HG02678 (cell line): ENCODE results near the gene SRSF9.
"Not testable (repeated sequence)": the region's sequence is repeated elsewhere in the genome, so short reads cannot be mapped to it uniquely, and the experiment has no call there.

Source experiments
- ATAC-seq: cut with Tn5 transposase; IDR thresholded peaks from one replicate; pipeline ENCODE4 v1.9.1; 2021; ENCODE audit warnings: mild to moderate bottlenecking, moderate library complexity; ENCODE audit not compliant: unreplicated experiment

SRSF9 gene

GRCh38 chr12:120453060-120453750 is 16.3 kb downstream of the SRSF9 start:
- no peak for ATAC-seq

- ATAC-seq = not testable (repeated sequence)
These were observed 17.0 kb downstream of the SRSF9 start for GRCh38 chr12:120452524-120452923.

DNA sequence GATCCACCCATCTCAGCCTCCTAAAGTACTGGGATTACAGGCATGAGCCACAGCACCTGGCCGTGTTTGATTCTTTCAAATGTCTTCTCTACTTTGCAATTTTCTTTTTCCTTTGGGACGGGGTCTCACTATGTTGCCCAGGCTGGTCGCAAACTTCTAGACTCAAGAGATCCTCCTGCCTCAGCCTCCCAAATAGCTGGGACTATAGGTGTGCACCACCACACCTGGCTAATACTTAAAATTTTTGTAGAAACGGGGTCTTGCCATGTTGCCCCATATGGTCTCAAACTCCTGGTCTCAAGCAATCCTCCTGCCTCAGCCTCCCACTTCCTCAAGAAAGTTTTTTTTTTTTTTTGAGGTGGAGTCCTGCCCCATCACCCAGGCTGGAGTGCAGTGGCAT is 21.6 kb downstream of the SRSF9 start:
- ATAC-seq = no peak

GRCh38 chr12:120446844-120447178 is 22.7 kb downstream of the SRSF9 start:
- not testable (repeated sequence) for ATAC-seq

DNA sequence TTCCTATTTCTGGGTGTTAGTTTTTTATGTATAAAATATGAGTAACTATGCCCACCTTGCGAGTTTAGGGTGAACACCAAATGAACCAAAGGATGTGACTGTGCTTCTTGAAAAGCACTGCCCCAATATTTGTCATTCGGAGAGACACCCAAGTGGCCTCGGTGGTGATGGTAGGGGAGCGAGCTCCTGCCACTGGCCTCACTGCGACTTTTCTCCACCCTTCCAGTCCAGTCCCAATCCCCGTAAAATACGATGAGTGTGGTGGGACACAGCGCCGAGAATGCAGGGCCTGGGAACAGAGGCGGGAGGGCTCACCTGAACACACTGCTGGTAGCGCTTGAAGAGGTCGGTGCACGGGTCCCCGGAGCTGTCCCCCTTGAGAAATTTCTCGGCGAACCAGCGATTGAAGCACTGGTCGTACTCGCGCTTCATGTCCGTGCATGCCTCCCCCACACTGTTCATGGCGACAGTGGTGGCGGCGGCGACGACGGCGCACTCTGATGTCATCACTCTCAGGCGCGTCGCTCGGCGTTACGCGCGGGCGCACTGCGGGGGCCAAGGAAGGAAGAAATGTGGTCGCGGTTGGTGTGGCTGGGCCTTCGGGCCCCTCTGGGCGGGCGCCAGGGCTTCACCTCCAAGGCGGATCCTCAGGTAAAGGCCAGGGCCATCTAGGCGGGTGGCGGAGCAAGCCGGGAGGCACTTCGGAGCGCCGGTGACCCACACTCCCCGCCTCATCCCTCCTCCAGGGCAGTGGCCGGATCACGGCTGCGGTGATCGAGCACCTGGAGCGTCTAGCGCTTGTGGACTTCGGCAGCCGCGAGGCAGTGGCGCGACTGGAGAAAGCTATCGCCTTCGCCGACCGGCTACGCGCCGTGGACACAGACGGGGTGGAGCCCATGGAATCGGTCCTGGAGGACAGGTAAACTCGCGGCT is 23.4 kb downstream of the SRSF9 start, which contains the start of the genes GATC and TRIAP1:
Gene GATC (plus strand): TSS at position 534 of the 933 bp plus-strand sequence. CDS start 37 bp downstream, at position 571.
Gene TRIAP1 (minus strand): TSS at position 474 of the 933 bp plus-strand sequence. CDS start 12 bp downstream, at position 462.
- ATAC-seq = peak; percentile 93

- no peak for ATAC-seq
These were observed 24.9 kb downstream of the SRSF9 start for GRCh38 chr12:120444676-120445075.

- ATAC-seq = no peak
These were observed 29.8 kb downstream of the SRSF9 start for GRCh38 chr12:120439646-120440247.

- no peak for ATAC-seq
These were observed 30.9 kb downstream of the SRSF9 start for GRCh38 chr12:120438495-120439198.

DNA sequence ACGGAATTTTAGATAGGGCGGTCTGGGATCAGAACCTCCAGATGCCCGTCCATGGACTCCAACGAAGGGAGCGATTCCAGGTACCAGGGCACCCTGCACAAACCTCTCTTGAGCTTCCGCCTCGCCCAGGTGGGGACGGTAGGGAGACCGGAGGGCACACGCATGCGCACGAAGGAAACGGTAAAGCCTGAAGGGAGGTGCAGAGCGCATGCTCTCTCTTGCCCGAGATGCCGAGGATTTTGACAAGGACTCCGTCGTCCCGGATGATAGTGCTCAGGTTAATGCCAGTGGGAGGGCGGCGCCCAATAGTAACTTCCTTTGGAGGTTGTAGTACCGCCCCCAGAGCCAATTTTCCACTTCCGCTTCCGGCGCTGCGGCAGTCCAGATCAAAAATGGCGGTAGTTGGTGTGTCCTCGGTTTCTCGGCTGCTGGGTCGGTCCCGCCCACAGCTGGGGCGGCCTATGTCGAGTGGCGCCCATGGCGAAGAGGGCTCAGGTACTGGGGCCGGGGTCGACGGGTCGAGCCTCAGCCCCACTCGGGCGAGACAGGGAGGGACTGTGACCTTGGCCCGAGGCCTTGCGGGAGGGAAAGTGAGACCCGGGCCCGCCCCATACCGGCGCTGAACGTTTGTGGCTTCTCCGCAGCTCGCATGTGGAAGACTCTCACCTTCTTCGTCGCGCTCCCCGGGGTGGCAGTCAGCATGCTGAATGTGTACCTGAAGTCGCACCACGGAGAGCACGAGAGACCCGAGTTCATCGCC is 31.6 kb downstream of the SRSF9 start, which contains the start of gene COX6A1:
Gene COX6A1 (plus strand): TSS at position 379 of the 760 bp plus-strand sequence. CDS start 14 bp downstream, at position 393.
- peak; percentile 97 for ATAC-seq

GRCh38 chr12:120432772-120433525 is 36.6 kb downstream of the SRSF9 start:
- ATAC-seq = no peak

GRCh38 chr12:120429368-120429767 is 40.2 kb downstream of the SRSF9 start:
- no peak for ATAC-seq

DNA sequence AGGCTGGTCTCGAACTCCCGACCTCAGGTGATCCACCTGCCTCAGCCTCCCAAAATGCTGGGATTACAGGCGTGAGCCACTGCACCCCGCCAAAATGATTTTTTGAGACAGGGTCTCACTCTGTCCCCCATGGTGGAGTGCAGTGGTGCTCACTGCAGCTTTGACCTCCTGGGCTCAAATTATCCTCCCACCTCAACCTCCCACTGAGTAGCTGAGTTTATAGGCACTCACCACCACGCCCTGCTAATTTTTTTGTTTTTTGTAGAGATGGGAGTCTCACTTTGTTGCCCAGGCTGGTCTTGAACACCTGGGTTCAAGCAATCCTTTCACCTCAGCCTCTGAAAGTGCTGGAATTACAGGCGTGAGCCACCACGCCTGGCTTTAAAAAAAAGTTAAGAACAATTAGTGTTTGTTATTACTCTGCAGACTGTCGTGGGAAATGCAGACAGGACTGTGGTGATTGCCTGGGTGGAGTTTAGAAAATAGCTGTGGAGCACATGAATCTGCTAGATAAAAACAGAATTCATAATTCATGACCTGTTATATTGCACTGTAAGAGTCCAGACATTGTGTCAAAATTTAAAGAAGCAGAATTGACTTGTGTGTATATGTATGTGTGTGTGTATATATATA is 40.8 kb downstream of the SRSF9 start:
- ATAC-seq = no peak

DNA sequence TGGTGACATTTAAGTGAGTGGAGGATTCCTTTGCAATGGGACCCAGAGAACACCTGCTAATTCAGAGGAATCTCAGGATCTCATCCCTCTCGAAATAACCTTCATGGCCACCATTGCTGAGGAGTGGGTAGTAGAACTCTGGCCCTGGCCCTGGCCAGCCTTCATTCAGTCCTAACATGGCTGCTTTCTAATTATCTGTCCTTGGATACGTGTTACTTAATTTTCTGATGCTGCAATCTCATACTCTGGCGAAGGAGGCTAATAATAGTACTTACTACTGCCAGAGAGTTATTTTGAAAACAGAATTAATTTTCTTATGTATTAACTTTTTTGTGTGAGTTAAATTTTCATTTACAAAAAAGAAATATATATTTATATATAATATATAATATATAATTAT is 43.8 kb downstream of the SRSF9 start:
- no peak for ATAC-seq

GRCh38 chr12:120422892-120423456 is 46.6 kb downstream of the SRSF9 start:
- no peak for ATAC-seq

DNA sequence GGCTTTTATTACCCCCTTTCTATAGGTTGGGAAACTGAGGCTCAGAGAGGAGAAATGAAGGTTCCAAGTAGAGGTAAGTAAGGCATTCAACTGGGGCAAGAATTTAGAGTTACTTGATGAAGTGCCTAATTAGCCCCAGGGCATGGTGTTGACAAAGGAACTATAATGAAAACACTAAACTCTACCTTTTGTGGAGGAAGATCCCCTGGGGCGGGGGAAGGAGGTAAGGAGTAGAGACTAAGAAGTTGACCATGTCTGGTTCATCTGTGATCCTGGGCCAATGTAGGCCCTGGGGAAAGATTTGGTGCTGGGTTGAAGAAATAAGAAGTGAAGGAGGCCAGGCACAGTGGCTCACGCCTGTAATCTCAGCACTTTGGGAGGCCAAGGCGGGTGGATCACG is 47.8 kb downstream of the SRSF9 start:
- no peak for ATAC-seq

- ATAC-seq = no peak
These were observed 51.5 kb downstream of the SRSF9 start for GRCh38 chr12:120417917-120418580.

DNA sequence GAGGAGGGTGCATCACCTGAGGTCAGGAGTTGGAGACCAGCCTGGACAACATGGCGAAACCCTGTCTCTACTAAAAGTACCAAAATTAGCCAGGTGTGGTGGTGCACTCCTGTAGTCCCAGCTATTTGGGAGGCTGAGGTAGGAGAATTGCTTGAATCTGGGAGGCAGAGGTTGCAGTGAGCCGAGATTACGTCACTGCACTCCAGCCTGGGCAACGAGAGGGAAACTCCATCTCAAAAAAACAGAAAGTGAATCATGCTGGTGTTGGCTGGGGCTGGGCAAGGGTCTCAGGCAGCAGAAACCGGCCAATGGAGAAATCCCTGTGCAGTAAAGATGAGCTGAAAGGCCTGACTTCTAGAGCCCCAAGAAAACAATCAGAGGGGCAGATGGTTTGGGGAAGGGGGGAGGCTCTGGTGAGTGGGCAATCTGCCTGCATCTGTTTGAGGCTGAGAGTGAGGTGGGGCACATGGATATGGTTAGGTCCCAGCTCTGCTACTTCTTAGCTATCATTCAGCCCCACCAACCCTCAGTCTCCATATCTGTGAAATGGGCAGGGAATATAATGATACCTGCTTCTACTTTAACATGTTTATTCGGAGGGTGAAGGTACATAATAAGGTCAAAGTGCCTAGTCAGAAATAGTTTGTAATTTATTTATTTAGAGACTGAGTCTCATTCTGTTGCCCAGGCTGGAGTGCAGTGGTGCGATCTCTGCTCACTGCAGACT is 52.9 kb downstream of the SRSF9 start:
- no peak for ATAC-seq
